ENCODE data around the gene DDIT4.
A peak's percentile ranks its signal among the peaks of the same experiment; 100 is the strongest.

Gene DDIT4

GRCh38 chr10:72308320-72308987, 34.7 kb downstream of the DDIT4 start:
- TF ChIP-seq CTCF (conservative IDR thresholded peaks at IDR 0.05), result no peak
- peak overlapping the region; percentile 34; the same call in 1 of the 2 replicates for H3K27ac ChIP-seq

GRCh38 chr10:72309290-72310240, 35.8 kb downstream of the DDIT4 start:
- H3K27ac ChIP-seq, result peak overlapping the region; percentile 34; the same call in 1 of the 2 replicates
- TF ChIP-seq CTCF (conservative IDR thresholded peaks at IDR 0.05), result no peak

- TF ChIP-seq CTCF (conservative IDR thresholded peaks at IDR 0.05), result no peak
- no peak overlapping the region for H3K27ac ChIP-seq
These were observed 36.5 kb downstream of the DDIT4 start for GRCh38 chr10:72310241-72310633.

DNA sequence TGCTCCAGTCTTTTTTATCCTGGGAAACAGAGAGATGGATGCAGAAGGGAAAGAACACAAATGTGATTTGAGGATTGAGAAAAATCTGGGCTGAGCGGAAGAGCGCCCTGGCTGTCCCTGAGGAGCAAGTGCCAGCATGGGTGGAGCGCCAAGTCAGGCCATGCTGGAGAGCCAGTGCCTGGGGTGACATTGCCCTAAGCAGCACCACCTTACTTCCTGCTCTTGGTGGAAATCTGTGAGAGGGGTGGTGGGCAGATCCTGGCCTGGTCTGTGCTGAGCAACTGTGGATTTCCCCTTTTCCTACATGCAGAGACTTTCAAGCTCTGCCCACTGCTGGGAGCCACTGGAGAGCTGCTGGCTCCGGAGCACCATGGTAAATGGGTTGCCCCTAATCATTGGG, 36.9 kb downstream of the DDIT4 start:
- no peak overlapping the region for H3K27ac ChIP-seq
- no peak for TF ChIP-seq CTCF (conservative IDR thresholded peaks at IDR 0.05)

GRCh38 chr10:72311667-72312066, 37.9 kb downstream of the DDIT4 start:
- no peak for TF ChIP-seq CTCF (conservative IDR thresholded peaks at IDR 0.05)
- no peak overlapping the region for H3K27ac ChIP-seq

DNA sequence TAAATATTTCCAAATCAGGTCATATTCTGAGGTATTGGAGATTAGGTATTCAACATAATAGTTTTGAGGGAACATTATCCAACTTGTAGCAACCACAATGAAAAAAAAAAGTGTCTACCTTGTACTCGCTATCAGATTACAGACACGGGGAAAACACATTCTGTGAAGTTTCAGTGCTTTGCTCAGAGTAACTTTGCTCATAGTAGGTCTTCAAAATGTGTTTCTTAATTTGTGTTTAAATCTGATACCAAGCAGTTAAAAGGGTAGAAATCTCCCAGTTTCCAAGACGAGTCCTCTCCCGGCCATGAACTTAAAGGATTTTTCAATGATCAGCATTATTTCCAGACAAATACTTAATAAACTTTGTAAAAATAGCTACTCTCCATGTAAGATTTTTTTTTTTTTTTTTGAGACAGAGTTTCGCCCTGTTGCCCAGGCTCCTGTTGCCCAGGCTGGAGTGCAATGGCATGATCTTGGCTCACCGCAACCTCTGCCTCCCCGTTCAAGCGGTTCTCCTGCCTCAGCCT, 39.2 kb downstream of the DDIT4 start:
- H3K27ac ChIP-seq, result no peak overlapping the region
- TF ChIP-seq CTCF (conservative IDR thresholded peaks at IDR 0.05), result no peak

DNA sequence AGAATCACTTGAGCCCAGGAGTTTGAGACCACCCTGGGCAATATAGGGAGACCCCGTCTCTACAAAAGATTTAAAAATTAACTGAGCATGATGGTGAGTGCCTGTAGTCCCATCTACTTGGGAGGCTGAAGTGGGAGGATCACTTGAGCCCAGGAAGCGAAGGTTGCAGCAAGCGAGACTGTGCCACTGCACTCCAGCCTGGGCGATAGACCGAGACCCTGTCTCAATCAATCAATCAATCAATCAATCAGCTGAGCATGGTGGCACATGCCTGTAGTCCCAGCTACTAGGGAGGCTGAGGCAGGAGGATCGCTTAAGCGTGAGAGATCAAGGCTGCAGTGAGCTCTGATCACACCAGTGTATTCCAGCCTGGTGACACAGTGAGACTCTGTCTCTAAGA, 40.5 kb downstream of the DDIT4 start:
- no peak for TF ChIP-seq CTCF (conservative IDR thresholded peaks at IDR 0.05)
- peak overlapping the region; percentile 82; the same call in 1 of the 2 replicates for H3K27ac ChIP-seq
